Endothelial cell of umbilical vein (primary cell): Measurements from ENCODE around the gene DCAF11. TPM values are rescaled to one million over a fixed set of nuclear protein-coding genes. Genes with fewer than 3 reads are reported as not detected.

Experiments
- BruUV-seq: library from RNA; stranded (reverse); fragments of 400-500 nt; replicated peaks from 2 replicates; lab custom pipeline; 2021; lab: Mats Ljungman, UMichigan
- CTCF ChIA-PET: fragments of 300-600, 350-600 bp; sonication (Branson Sonifier 250); formaldehyde crosslinking; loops from one replicate; lab custom pipeline; 2021; ENCODE audit warnings: antibody characterized with exemption, inconsistent platforms; lab: Charles Lee
- POLR2A ChIA-PET: fragments of 300-600, 350-600 bp; sonication (Branson Sonifier 250); formaldehyde crosslinking; loops from one replicate; lab custom pipeline; 2021; ENCODE audit warnings: antibody characterized with exemption, inconsistent platforms; lab: Charles Lee
- DNase-seq: peaks from one replicate; pipeline ENCODE4 v3.0.0-alpha.2; 2011; ENCODE audit warnings: low read depth, low spot score
- FAIRE-seq: peaks from 2 replicates; lab custom pipeline; 2011; peaks lifted over from hg19 to GRCh38; lab: Jason Lieb, UNC
- H2AFZ ChIP-seq: 2 replicates; pipeline ENCODE4 v1.6.0; 2012; ENCODE audit warnings: low read depth, low read length, control low read depth, inconsistent platforms
- H3K27ac ChIP-seq: 2 replicates; pipeline ENCODE4 v1.5.1; 2011; ENCODE audit warnings: low read depth, mild to moderate bottlenecking, control low read depth, low read length, moderate library complexity; ENCODE audit not compliant: insufficient read depth
- H3K27me3 ChIP-seq, 2 experiments: 2 replicates each; pipeline versions ENCODE4 v1.6.0 to v1.6.1; 2011; ENCODE audit warnings: low read length in 2 of 2, mixed read lengths in 1 of 2; ENCODE audit not compliant: control insufficient read depth in 2 of 2, insufficient read depth in 2 of 2
- H3K36me3 ChIP-seq, 2 experiments: 2 replicates in 1 of 2; 3 replicates in 1 of 2; pipeline ENCODE4 v1.5.1; 2011; ENCODE audit warnings: low read length in 2 of 2, mild to moderate bottlenecking in 1 of 2, moderate library complexity in 1 of 2; ENCODE audit not compliant: control insufficient read depth in 2 of 2, insufficient read depth in 2 of 2; ENCODE audit errors: extremely low read depth in 1 of 2
- H3K4me1 ChIP-seq: 3 replicates; pipeline ENCODE4 v1.5.1; 2011; ENCODE audit warnings: mild to moderate bottlenecking, low read length; ENCODE audit not compliant: control insufficient read depth, insufficient read depth; ENCODE audit errors: extremely low read depth
- H3K4me2 ChIP-seq: 2 replicates; pipeline ENCODE4 v1.6.1; 2011; ENCODE audit warnings: low read length, control low read depth, mixed read lengths; ENCODE audit not compliant: insufficient read depth
- H3K4me3 ChIP-seq, 3 experiments: fragments of 200-600 bp in 1 of 3; sonication (generic), shearing (Covaris generic) in 1 of 3; replicated peaks in 1 of 3; 2 replicates each; pipeline ENCODE4 v1.5.1; 2011 to 2016; ENCODE audit warnings: control low read depth in 3 of 3, low read length in 3 of 3, mild to moderate bottlenecking in 2 of 3, inconsistent platforms in 1 of 3, low read depth in 1 of 3, moderate library complexity in 1 of 3; ENCODE audit not compliant: insufficient read depth in 1 of 3
- H3K79me2 ChIP-seq: 2 replicates; pipeline ENCODE4 v1.6.0; 2012; ENCODE audit warnings: low read length, inconsistent platforms; ENCODE audit not compliant: control insufficient read depth, insufficient read depth
- H3K9ac ChIP-seq: replicated peaks from 2 replicates; pipeline ENCODE3; 2011; ENCODE audit warnings: low read length, control low read depth; ENCODE audit not compliant: insufficient read depth; ENCODE audit errors: extremely low read depth
- H3K9me1 ChIP-seq: replicated peaks from 3 replicates; pipeline ENCODE4 v1.6.0; 2011; ENCODE audit warnings: mild to moderate bottlenecking, low read length; ENCODE audit not compliant: control insufficient read depth, insufficient read depth; ENCODE audit errors: extremely low read depth
- H3K9me3 ChIP-seq: replicated peaks from 2 replicates; pipeline ENCODE4 v1.5.1; 2012; ENCODE audit warnings: low read length, inconsistent platforms; ENCODE audit not compliant: control insufficient read depth, insufficient read depth
- H4K20me1 ChIP-seq: replicated peaks from 2 replicates; pipeline ENCODE3; 2011; ENCODE audit warnings: mild to moderate bottlenecking, low read length; ENCODE audit not compliant: control insufficient read depth, insufficient read depth; ENCODE audit errors: extremely low read depth
- CTCF ChIP-seq, 2 donors: IDR thresholded peaks; 1 replicate in 1 of 2; 2 replicates in 1 of 2; pipeline ENCODE4 v1.5.1; 2011; ENCODE audit warnings: low read length in 2 of 2, mild to moderate bottlenecking in 2 of 2, moderate library complexity in 2 of 2, control low read depth in 1 of 2, inconsistent platforms in 1 of 2, low read depth in 1 of 2; ENCODE audit not compliant: insufficient read depth in 1 of 2; ENCODE audit errors: extremely low read depth in 1 of 2
- EZH2 ChIP-seq: IDR thresholded peaks from 2 replicates; pipeline ENCODE4 v1.6.1; 2012; ENCODE audit warnings: borderline replicate concordance, low read depth, mild to moderate bottlenecking, moderate library complexity, low read length, inconsistent platforms; ENCODE audit not compliant: severe bottlenecking
- FOS ChIP-seq: IDR thresholded peaks from 2 replicates; pipeline ENCODE4 v1.6.1; 2011; ENCODE audit warnings: mild to moderate bottlenecking, low read length, moderate library complexity, borderline replicate concordance; ENCODE audit not compliant: insufficient read depth
- GATA2 ChIP-seq: IDR thresholded peaks from 2 replicates; pipeline ENCODE4 v1.7.0; 2011; ENCODE audit warnings: low read depth, mild to moderate bottlenecking, moderate library complexity, mixed read lengths, low read length; ENCODE audit not compliant: insufficient read length, insufficient read depth
- JUN ChIP-seq: IDR thresholded peaks from 2 replicates; pipeline ENCODE4 v1.6.1; 2011; ENCODE audit warnings: borderline replicate concordance, low read depth; ENCODE audit not compliant: insufficient read length, insufficient read depth
- MAX ChIP-seq: IDR thresholded peaks from 2 replicates; pipeline ENCODE4 v1.6.1; 2011; ENCODE audit not compliant: insufficient read depth, insufficient read length
- MYC ChIP-seq: IDR thresholded peaks from one replicate; pipeline ENCODE4 v1.6.1; 2011; ENCODE audit warnings: mild to moderate bottlenecking, low read depth, low read length
- POLR2A ChIP-seq: IDR thresholded peaks from 2 replicates; pipeline ENCODE4 v1.6.1; 2012; ENCODE audit warnings: low read depth, mild to moderate bottlenecking, control low read depth, low read length
- POLR2AphosphoS5 ChIP-seq: IDR thresholded peaks from 2 replicates; pipeline ENCODE4 v1.6.1; 2012; ENCODE audit warnings: low read depth, mild to moderate bottlenecking, control low read depth, low read length, moderate library complexity; ENCODE audit not compliant: insufficient read depth
- dilution Hi-C: fragments of 300-500 bp; cut with MboI; formaldehyde crosslinking; loops from one replicate; pipeline ENCODE4 v1.15.0; 2019; ENCODE audit warnings: low sequenced_read_pairs; ENCODE audit not compliant: extremely low pct_ligation_motif_present
- intact Hi-C: fragments of 100-400 bp; cut with micrococcal nuclease; formaldehyde crosslinking; loops from one replicate; pipeline ENCODE4 v1.10.0; 2022
- polyA plus RNA-seq, 4 experiments: library from polyadenylated mRNA; depleted of rRNA in 3 of 4; stranded (reverse) in 3 of 4; unstranded in 1 of 4; fragments of >200 nt; gene quantifications; 2 replicates each; pipeline versions ENCODE4 v1.2.1 to v1.2.3, GENCODE V29; 2011 to 2012; ENCODE audit warnings: missing spikeins in 1 of 4
- total RNA-seq: library from RNA; stranded (reverse); gene quantifications from 2 replicates; pipeline ENCODE4 v1.2.3, GENCODE V29; 2021

The DCAF11 gene
- total and polyA plus RNA-seq, 2 donors (not counting 3 experiments of a cell fraction or from before 2014, with no cell fraction given): 37.3 to 38.5 TPM

GRCh38 chr14:24122416-24122815, 7.8 kb downstream of the DCAF11 start:
- POLR2A ChIA-PET: no interaction called here
- dilution Hi-C loops: no loop called here

More at GRCh38 chr14:24122416-24122815, 7.8 kb downstream of the DCAF11 start:
- H3K4me2 ChIP-seq: no peak overlapping the region
- FAIRE-seq (no peak), DNase-seq (no peak)
- no peaks in the 10 kb centered on the region for H3K9me3 ChIP-seq
- CTCF ChIA-PET: interaction anchor here (0.6 to 1.3 kb wide), 2 partner anchors 39 to 64 kb away, joined by 3 read pairs; partner anchors contain the start of gene IRF9
- no peaks in the 10 kb centered on the region for H3K79me2 ChIP-seq
- BruUV-seq: no TSS peak
- H3K4me1 ChIP-seq: no peaks in the 10 kb centered on the region
- no peak overlapping the region for H3K4me3 ChIP-seq
- H3K27me3 ChIP-seq: no peaks in the 10 kb centered on the region
- no peak overlapping the region for H3K27ac ChIP-seq
- no peaks in the 10 kb centered on the region for H3K9me1 ChIP-seq
- intact Hi-C loops: no loop called here
- H3K9ac ChIP-seq: no peak overlapping the region
- peaks cover 11 to 35% of the 10 kb centered on the region in 2 experiments for H3K36me3 ChIP-seq
- no peak overlapping the region for H2AFZ ChIP-seq
- TF ChIP-seq MAX: no peak
- no peak for TF ChIP-seq CTCF (IDR thresholded peaks at IDR 0.05; ENCODE audit: extremely low read depth in 1 of 2, insufficient read depth in 1 of 2, low read depth in 1 of 2, low read length in 2 of 2)
- TF ChIP-seq MYC: no peak
- TF ChIP-seq FOS: no peak
- TF ChIP-seq EZH2: no peak
- no peak for TF ChIP-seq GATA2
- TF ChIP-seq JUN: no peak
- no peak for TF ChIP-seq POLR2A
- no peak for TF ChIP-seq POLR2AphosphoS5
- H4K20me1 ChIP-seq: no peaks in the 10 kb centered on the region
